ENCODE data around the gene WDR20.
"Not testable (repeated sequence)": the region's sequence is repeated elsewhere in the genome, so short reads cannot be mapped to it uniquely, and the experiment has no call there.

DNA sequence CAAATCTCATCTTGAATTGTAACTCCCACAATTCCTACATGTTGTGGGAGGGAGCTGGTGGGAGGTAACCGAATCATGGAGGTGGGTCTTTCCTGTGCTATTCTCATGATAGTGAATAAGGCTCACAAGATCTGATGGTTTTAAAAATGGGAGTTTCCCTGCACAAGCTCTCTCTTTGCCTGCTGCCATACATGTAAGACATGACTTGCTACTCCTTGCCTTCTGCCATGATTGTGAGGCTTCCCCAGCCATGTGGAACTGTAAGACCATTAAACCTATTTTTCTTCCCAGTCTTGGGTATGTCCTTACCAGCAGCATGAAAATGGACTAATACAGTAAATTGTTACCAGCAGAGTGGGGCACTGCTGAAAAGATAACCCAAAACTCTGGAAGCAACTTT lies 30.4 kb upstream of the WDR20 start:
- not testable (repeated sequence) for TF ChIP-seq CTCF (IDR thresholded peaks at IDR 0.05); POLR2A (IDR thresholded peaks at IDR 0.05); EP300 (IDR thresholded peaks at IDR 0.05; ENCODE audit: low read depth); POLR2AphosphoS5 (IDR thresholded peaks at IDR 0.05)
